Right lobe of liver (tissue), 6 donors: ENCODE data around the gene CFAP70. TPM values are rescaled to one million over a fixed set of nuclear protein-coding genes. Genes with fewer than 3 reads are reported as not detected.

Experiments used
- ATAC-seq, 4 donors: fragments of 200-7000 bp; cut with Tn5 transposase; one replicate each; pipeline ENCODE4 v1.9.1; 2020; ENCODE audit warnings: mild to moderate bottlenecking in 4 of 4, moderate library complexity in 4 of 4
- DNase-seq, 3 donors: peaks; one replicate each; pipeline ENCODE4 v3.0.0-alpha.2; 2020
- H3K27ac ChIP-seq, 3 donors: fragments of 200-600 bp; one replicate each; pipeline ENCODE4 v1.8.0; 2022
- H3K27me3 ChIP-seq, 2 donors: fragments of 200-600 bp; one replicate each; pipeline ENCODE4 v1.8.0; 2022
- H3K36me3 ChIP-seq, 4 donors: fragments of 200-600 bp; sonication (generic) in 1 of 4; one replicate each; pipeline versions ENCODE4 v1.5.1 to v1.8.0; 2017 to 2022; ENCODE audit warnings: control low read depth in 1 of 4
- H3K4me1 ChIP-seq, 4 donors: fragments of 200-600 bp; sonication (generic) in 1 of 4; one replicate each; pipeline versions ENCODE4 v1.5.1 to v1.8.0; 2017 to 2022; ENCODE audit warnings: control low read depth in 1 of 4
- H3K4me3 ChIP-seq, 3 donors: fragments of 200-600 bp; one replicate each; pipeline ENCODE4 v1.8.0; 2022
- H3K9me3 ChIP-seq, 4 donors: fragments of 200-600 bp; sonication (generic) in 1 of 4; one replicate each; pipeline versions ENCODE4 v1.5.1 to v1.8.0; 2017 to 2022; ENCODE audit warnings: control low read depth in 1 of 4
- CTCF ChIP-seq, 4 donors: fragments of 200-600 bp in 3 of 4; fragments of 450-650 bp in 1 of 4; IDR thresholded peaks; one replicate each; pipeline versions ENCODE4 v1.5.1 to v1.8.0; 2016 to 2022; ENCODE audit warnings: antibody characterized with exemption in 4 of 4, mild to moderate bottlenecking in 2 of 4
- POLR2A ChIP-seq: fragments of 450-650 bp; IDR thresholded peaks from one replicate; pipeline ENCODE4 v1.6.1; 2017; ENCODE audit warnings: antibody characterized with exemption, mild to moderate bottlenecking
- WGBS: methylation state at CpG from one replicate; pipeline ENCODE4 v1.1.6; 2018; ENCODE audit warnings: low coverage, low lambda C conversion rate; ENCODE audit not compliant: insufficient coverage; ENCODE audit errors: missing lambda C conversion rate; 5-methylcytosine and 5-hydroxymethylcytosine counted together
- intact Hi-C, 2 donors: fragments of 100-400 bp; cut with DNase I; formaldehyde crosslinking; loops; one replicate each; pipeline versions ENCODE4 v1.11.2 to v1.14.1; 2022
- total RNA-seq, 6 experiments: library from RNA; depleted of rRNA in 2 of 6; stranded (reverse); fragments of >200 nt in 2 of 6; fragmentation: NEBNext Ultra II Directional in 3 of 6; extraction: Animal tissue kit (Norgen Biotek cat#: 25700) in 3 of 6; gene quantifications; one replicate each; pipeline versions ENCODE4 v1.1.0 to v1.2.4, GENCODE V29; 2016 to 2023
- donor health status: DM: no; HTN: yes; CAD: no.
- donor health status: DM: no; HTN: no; CAD: no.
- donor health status: DM: no; HTN: no; CAD: no.
- donor health status: DM: no; HTN: yes; CAD: no.
- donor health status: DM: no; HTN: yes; CAD: no.

The CFAP70 gene
- total RNA-seq, 6 experiments from 2014 or later: 0.98 to 2.6 (median 1.4) TPM

- Histone ChIP-seq H3K4me3 (no peak overlapping the region), H3K36me3 (no peaks in the 10 kb centered on the region), H3K27me3 (no peaks in the 10 kb centered on the region), H3K27ac (no peak overlapping the region), H3K4me1 (no peaks in the 10 kb centered on the region), H3K9me3 (peaks cover 0 to 7% (median 0%) of the 10 kb centered on the region in 4 donors)
- intact Hi-C loops: no loop called here
- ATAC-seq (no peak), DNase-seq (no peak)
- TF ChIP-seq POLR2A (no peak), CTCF (IDR thresholded peaks at IDR 0.05) (no peak)
Observed at GRCh38 chr10:73310475-73310874, 48.2 kb downstream of the CFAP70 start.

- ATAC-seq (no peak), DNase-seq (no peak)
- Histone ChIP-seq H3K36me3 (no peaks in the 10 kb centered on the region), H3K4me3 (no peak overlapping the region), H3K4me1 (no peaks in the 10 kb centered on the region), H3K9me3 (peaks cover 0 to 7% (median 0%) of the 10 kb centered on the region in 4 donors), H3K27me3 (no peaks in the 10 kb centered on the region), H3K27ac (no peak overlapping the region)
- intact Hi-C loops: no loop called here
- TF ChIP-seq POLR2A (no peak), CTCF (IDR thresholded peaks at IDR 0.05) (no peak)
Observed at GRCh38 chr10:73307203-73307800, 51.4 kb downstream of the CFAP70 start.

GRCh38 chr10:73306171-73306708 lies 52.4 kb downstream of the CFAP70 start:
- no peak for TF ChIP-seq CTCF (IDR thresholded peaks at IDR 0.05)
- no peak for TF ChIP-seq POLR2A
- no peak overlapping the region for H3K4me3 ChIP-seq
- DNase-seq (no peak), ATAC-seq (no peak)
- H3K4me1 ChIP-seq: no peaks in the 10 kb centered on the region
- no peaks in the 10 kb centered on the region for H3K27me3 ChIP-seq
- intact Hi-C loops: no loop called here
- H3K36me3 ChIP-seq: no peaks in the 10 kb centered on the region
- no peak overlapping the region for H3K27ac ChIP-seq
- H3K9me3 ChIP-seq: peaks cover 0 to 7% (median 0%) of the 10 kb centered on the region in 4 donors

DNA sequence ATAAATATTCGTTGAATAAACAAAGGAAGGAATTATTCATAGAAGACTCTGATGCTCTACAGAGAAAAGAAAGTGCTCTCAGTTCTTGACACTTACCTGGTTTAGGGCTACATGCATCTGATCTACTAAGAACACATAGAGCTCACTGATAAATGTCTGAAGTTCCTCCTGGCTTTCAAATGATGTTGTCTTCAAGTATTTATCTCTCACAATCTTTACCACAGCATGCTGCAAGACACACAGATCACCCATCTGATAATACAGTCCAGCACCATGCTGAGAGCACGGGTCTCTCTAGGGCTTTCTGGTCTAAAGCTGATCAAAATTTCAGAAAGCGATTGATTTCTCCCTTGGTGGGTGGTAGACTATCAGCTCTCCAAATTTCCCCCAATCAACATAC lies 61.7 kb downstream of the CFAP70 start:
- H3K36me3 ChIP-seq: no peaks in the 10 kb centered on the region
- DNase-seq: no peak
- no peak overlapping the region for H3K27ac ChIP-seq
- intact Hi-C loops: no loop called here
- H3K27me3 ChIP-seq: no peaks in the 10 kb centered on the region
- no peaks in the 10 kb centered on the region for H3K4me1 ChIP-seq
- no peaks in the 10 kb centered on the region for H3K9me3 ChIP-seq
- ATAC-seq: no peak
- H3K4me3 ChIP-seq: no peak overlapping the region
- 64% methylated on average over 3 of the region's 3 CpGs for WGBS
- TF ChIP-seq POLR2A (no peak), CTCF (IDR thresholded peaks at IDR 0.05) (no peak)

DNA sequence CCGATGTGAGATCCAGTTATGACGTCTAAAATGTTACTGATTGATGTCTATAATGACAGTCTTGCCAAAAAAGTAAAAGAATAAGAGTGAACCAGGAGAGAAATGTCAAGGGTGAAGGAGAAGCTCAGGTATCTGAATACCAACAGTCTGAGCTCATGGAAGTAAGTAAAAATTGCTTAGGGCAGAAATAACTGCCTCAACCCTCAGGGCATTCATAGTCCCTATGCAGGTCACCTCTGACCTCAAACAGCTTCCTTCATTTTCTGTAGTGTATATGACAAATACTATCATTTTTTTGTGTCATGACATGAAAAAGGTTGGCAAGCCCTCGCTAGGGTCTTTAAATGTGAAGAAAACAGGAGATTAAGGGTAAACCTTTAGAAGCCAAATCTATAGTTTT lies 65.2 kb downstream of the CFAP70 start:
- no peaks in the 10 kb centered on the region for H3K27me3 ChIP-seq
- ATAC-seq: no peak
- no peaks in the 10 kb centered on the region for H3K9me3 ChIP-seq
- H3K36me3 ChIP-seq: no peaks in the 10 kb centered on the region
- 77% methylated on average over 3 of the region's 3 CpGs for WGBS
- H3K27ac ChIP-seq: no peak overlapping the region
- no peak overlapping the region for H3K4me3 ChIP-seq
- no peak for TF ChIP-seq POLR2A
- no peak for TF ChIP-seq CTCF (IDR thresholded peaks at IDR 0.05)
- DNase-seq: no peak
- no peaks in the 10 kb centered on the region for H3K4me1 ChIP-seq
- intact Hi-C loops: no loop called here
